K562 (cell line): ENCODE data around the gene SLC44A2. TPM values are rescaled to one million over a fixed set of nuclear protein-coding genes. Genes with fewer than 3 reads are reported as not detected.

Experiments used
- ATAC-seq: fragments of 200-7000 bp; cut with Tn5 transposase; 3 replicates; pipeline ENCODE4 v1.9.1; 2020; ENCODE audit warnings: moderate library complexity
- BruUV-seq: library from RNA; stranded (reverse); fragments of 400-500 nt; replicated peaks from 2 replicates; lab custom pipeline; 2021; lab: Mats Ljungman, UMichigan
- CTCF ChIA-PET: fragments of 300-600 bp; formaldehyde crosslinking; extraction: SDS; loops from one replicate; lab custom pipeline; 2021; ENCODE audit warnings: low intra/inter-chr PET ratio; lab: Yijun Ruan, JAX
- POLR2A ChIA-PET: fragments of 300-600, 350-650 bp; sonication (Branson Sonifier 250); formaldehyde crosslinking; extraction: SDS; loops from one replicate; lab custom pipeline; 2021; ENCODE audit warnings: antibody characterized with exemption, inconsistent platforms; lab: Yijun Ruan, JAX
- DNase-seq, 4 experiments: peaks; one replicate each; pipeline versions ENCODE4 v3.0.0 to v3.0.0-alpha.2; 2011 to 2018; ENCODE audit warnings: low spot score in 3 of 4, mixed read lengths in 3 of 4; ENCODE audit errors: extremely low read depth in 1 of 4
- FAIRE-seq: peaks from 2 replicates; lab custom pipeline; 2011; peaks lifted over from hg19 to GRCh38; lab: Jason Lieb, UNC
- H2AFZ ChIP-seq: 2 replicates; pipeline ENCODE4 v1.6.0; 2011; ENCODE audit warnings: low read depth, low read length, control low read depth, inconsistent platforms
- H3K27ac ChIP-seq: fragments of 200-600 bp; 3 replicates; pipeline ENCODE4 v1.8.0; 2011; ENCODE audit warnings: low read depth, mild to moderate bottlenecking, control low read depth, inconsistent platforms, low read length, moderate library complexity, mixed read lengths; ENCODE audit errors: extremely low read depth
- H3K27me3 ChIP-seq, 2 experiments: fragments of 300-600 bp in 1 of 2; 2 replicates in 1 of 2; 3 replicates in 1 of 2; pipeline versions ENCODE4 v1.6.0 to v1.8.0; 2011; ENCODE audit warnings: inconsistent platforms in 2 of 2, low read length in 2 of 2, mild to moderate bottlenecking in 1 of 2, mixed read lengths in 1 of 2, moderate library complexity in 1 of 2; ENCODE audit not compliant: control insufficient read depth in 2 of 2, insufficient read depth in 2 of 2
- H3K36me3 ChIP-seq: fragments of 300-600 bp; 3 replicates; pipeline ENCODE4 v1.8.0; 2011; ENCODE audit warnings: mild to moderate bottlenecking, low read length, inconsistent platforms; ENCODE audit not compliant: control insufficient read depth, insufficient read depth
- H3K4me1 ChIP-seq, 2 experiments: fragments of 200-600 bp in 1 of 2; replicated peaks in 1 of 2; 2 replicates in 1 of 2; 3 replicates in 1 of 2; pipeline versions ENCODE4 v1.5.1 to v1.8.0; 2011; ENCODE audit warnings: inconsistent platforms in 2 of 2, low read length in 2 of 2, mild to moderate bottlenecking in 1 of 2, mixed read lengths in 1 of 2, moderate library complexity in 1 of 2; ENCODE audit not compliant: control insufficient read depth in 2 of 2, insufficient read depth in 2 of 2
- H3K4me2 ChIP-seq: 2 replicates; pipeline ENCODE4 v1.6.1; 2011; ENCODE audit warnings: low read length, control low read depth, inconsistent platforms, mixed read lengths; ENCODE audit not compliant: insufficient read depth
- H3K4me3 ChIP-seq: fragments of 200-600 bp; sonication (generic), shearing (Covaris generic); 2 replicates; pipeline ENCODE4 v1.5.1; 2016; ENCODE audit warnings: control low read depth, inconsistent platforms
- H3K79me2 ChIP-seq: fragments of 200-600 bp; 3 replicates; pipeline ENCODE4 v1.8.0; 2011; ENCODE audit warnings: low read length, inconsistent platforms; ENCODE audit not compliant: control insufficient read depth, insufficient read depth
- H3K9ac ChIP-seq, 2 experiments: 2 replicates each; pipeline versions ENCODE4 v1.6.0 to v1.6.1; 2011; ENCODE audit warnings: low read depth in 2 of 2, low read length in 2 of 2, control low read depth in 1 of 2, inconsistent platforms in 1 of 2, mild to moderate bottlenecking in 1 of 2, mixed read lengths in 1 of 2; ENCODE audit not compliant: insufficient read depth in 1 of 2
- H3K9me1 ChIP-seq: one replicate; pipeline ENCODE4 v1.6.0; 2011; ENCODE audit warnings: inconsistent platforms, mild to moderate bottlenecking, low read length, moderate library complexity; ENCODE audit not compliant: control insufficient read depth, insufficient read depth
- H3K9me3 ChIP-seq: replicated peaks from 2 replicates; pipeline ENCODE4 v1.5.1; 2011; ENCODE audit warnings: low read depth, low read length, inconsistent platforms; ENCODE audit not compliant: control insufficient read depth, insufficient read depth
- H4K20me1 ChIP-seq: replicated peaks from 2 replicates; pipeline ENCODE4 v1.6.1; 2011; ENCODE audit warnings: low read length, inconsistent platforms, mixed read lengths; ENCODE audit not compliant: control insufficient read depth, insufficient read depth
- DMBX1 ChIP-seq: fragments of 250-450 bp; sonication (Bioruptor Pico); IDR thresholded peaks from 2 replicates; pipeline ENCODE4 v1.8.0; 2022; ENCODE audit warnings: inconsistent platforms, mild to moderate bottlenecking, moderate library complexity, borderline replicate concordance
- SLC30A9 ChIP-seq: fragments of 250-450 bp; sonication (Bioruptor Pico); IDR thresholded peaks from 2 replicates; pipeline ENCODE4 v1.8.0; 2022; ENCODE audit warnings: mild to moderate bottlenecking, moderate library complexity
- ZNF507 ChIP-seq: conservative IDR thresholded peaks from 2 replicates; pipeline ENCODE4 v1.6.1; 2017; ENCODE audit warnings: missing genetic modification characterization, missing compliant biosample characterization
- ZSCAN32 ChIP-seq: fragments of 450-650 bp; formaldehyde crosslinking; IDR thresholded peaks from 2 replicates; pipeline ENCODE4 v1.4.0; 2020; ENCODE audit warnings: mild to moderate bottlenecking, moderate library complexity
- WGBS: fragments of 100-300 bp; shearing (Covaris generic); methylation state at CpG from one replicate; pipeline ENCODE4 v1.1.6; 2016; ENCODE audit warnings: low coverage, mixed read lengths; ENCODE audit not compliant: insufficient coverage; ENCODE audit errors: missing lambda C conversion rate; 5-methylcytosine and 5-hydroxymethylcytosine counted together
- in situ Hi-C: fragments of 300-500 bp; cut with MboI; formaldehyde crosslinking; loops from 4 replicates; pipeline ENCODE4 v1.15.0; 2018; ENCODE audit warnings: inconsistent platforms, mixed read lengths
- intact Hi-C: fragments of 100-400 bp; cut with micrococcal nuclease; formaldehyde crosslinking; loops from 2 replicates; pipeline ENCODE4 v1.14.2; 2022
- polyA plus RNA-seq, 8 experiments: library from polyadenylated mRNA; depleted of rRNA in 4 of 8; stranded (reverse) in 5 of 8; unstranded in 3 of 8; fragments of >200 nt; fragmentation: Nextera tagmentation in 2 of 8; fragmentation: Illumina TruSeq in 1 of 8; extraction: Ambion mirVana in 2 of 8; extraction: Trizol in 1 of 8; gene quantifications; 2 replicates each; pipeline versions ENCODE4 v1.2.1 to v1.2.3, GENCODE V29; 2011 to 2014; ENCODE audit warnings: inconsistent platforms in 1 of 8, missing spikeins in 1 of 8
- total RNA-seq, 7 experiments: library from RNA; depleted of rRNA in 6 of 7; stranded (reverse); fragments of >200 nt in 6 of 7; fragmentation: Illumina TruSeq in 2 of 7; extraction: Trizol in 2 of 7; gene quantifications; 2 replicates each; pipeline versions ENCODE4 v1.2.1 to v1.2.3, GENCODE V29; 2011 to 2021; ENCODE audit warnings: low replicate concordance in 1 of 7
- TF ChIP-seq, protein P1 (sequence below): fragments of 450-650 bp; IDR thresholded peaks from 2 replicates; pipeline ENCODE4 v1.6.1; 2016; ENCODE audit warnings: mild to moderate bottlenecking
- TF ChIP-seq, protein P2 (sequence below): fragments of 250-450 bp; sonication (Bioruptor Pico); IDR thresholded peaks from 2 replicates; pipeline ENCODE4 v1.4.0; 2020; ENCODE audit warnings: mild to moderate bottlenecking, moderate library complexity

SLC44A2 gene
- total and polyA plus RNA-seq, 9 of the 15 experiments (the other 6 are each of a cell fraction or from before 2014, with no cell fraction given) = 1.1 to 34.2 (median 8.1) TPM

DNA sequence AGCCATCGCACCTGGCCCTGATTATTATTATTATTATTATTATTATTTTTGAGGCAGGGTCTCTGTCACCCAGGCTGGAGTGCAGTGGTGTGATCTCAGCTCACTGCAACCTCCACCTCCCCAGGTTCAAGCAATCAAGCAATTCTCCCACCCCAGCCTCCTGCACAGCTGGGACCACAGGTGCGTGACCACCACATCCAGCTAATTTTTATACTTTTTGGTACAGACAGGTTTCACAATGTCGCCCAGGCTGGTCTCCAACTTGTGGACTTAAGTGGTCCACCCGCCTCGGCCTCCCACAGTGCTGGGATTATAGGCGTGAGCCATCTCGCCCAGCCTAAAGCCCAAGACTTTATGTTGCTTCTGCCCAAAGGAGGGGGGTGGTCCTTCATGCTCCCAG lies 32.2 kb upstream of the SLC44A2 start:
- Histone ChIP-seq H3K36me3 (no peaks in the 10 kb centered on the region), H3K27ac (no peak overlapping the region), H3K9me3 (no peaks in the 10 kb centered on the region), H3K9me1 (no peaks in the 10 kb centered on the region), H3K4me3 (no peak overlapping the region), H3K4me1 (peaks cover 0 to 3% of the 10 kb centered on the region in 2 experiments; a peak in 1 of 5 replicates), H4K20me1 (no peaks in the 10 kb centered on the region), H3K4me2 (no peak overlapping the region), H3K9ac (no peak overlapping the region; a peak in 1 of 4 replicates), H3K27me3 (peaks cover 3 to 4% of the 10 kb centered on the region in 2 experiments; a peak in 4 of 5 replicates), H3K79me2 (no peaks in the 10 kb centered on the region), H2AFZ (no peak overlapping the region)
- POLR2A ChIA-PET = no interaction called here
- CTCF ChIA-PET = no interaction called here
- no TSS peak for BruUV-seq
- FAIRE-seq = no peak
- TF ChIP-seq ZNF507 (no peak), DMBX1 (CRISPR knock-in tag) (no peak), SLC30A9 (no peak), ZSCAN32 (CRISPR knock-in tag) (no peak)
- TF ChIP-seq, protein P1, sequence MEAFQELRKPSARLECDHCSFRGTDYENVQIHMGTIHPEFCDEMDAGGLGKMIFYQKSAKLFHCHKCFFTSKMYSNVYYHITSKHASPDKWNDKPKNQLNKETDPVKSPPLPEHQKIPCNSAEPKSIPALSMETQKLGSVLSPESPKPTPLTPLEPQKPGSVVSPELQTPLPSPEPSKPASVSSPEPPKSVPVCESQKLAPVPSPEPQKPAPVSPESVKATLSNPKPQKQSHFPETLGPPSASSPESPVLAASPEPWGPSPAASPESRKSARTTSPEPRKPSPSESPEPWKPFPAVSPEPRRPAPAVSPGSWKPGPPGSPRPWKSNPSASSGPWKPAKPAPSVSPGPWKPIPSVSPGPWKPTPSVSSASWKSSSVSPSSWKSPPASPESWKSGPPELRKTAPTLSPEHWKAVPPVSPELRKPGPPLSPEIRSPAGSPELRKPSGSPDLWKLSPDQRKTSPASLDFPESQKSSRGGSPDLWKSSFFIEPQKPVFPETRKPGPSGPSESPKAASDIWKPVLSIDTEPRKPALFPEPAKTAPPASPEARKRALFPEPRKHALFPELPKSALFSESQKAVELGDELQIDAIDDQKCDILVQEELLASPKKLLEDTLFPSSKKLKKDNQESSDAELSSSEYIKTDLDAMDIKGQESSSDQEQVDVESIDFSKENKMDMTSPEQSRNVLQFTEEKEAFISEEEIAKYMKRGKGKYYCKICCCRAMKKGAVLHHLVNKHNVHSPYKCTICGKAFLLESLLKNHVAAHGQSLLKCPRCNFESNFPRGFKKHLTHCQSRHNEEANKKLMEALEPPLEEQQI = no peak
- TF ChIP-seq, protein P2, sequence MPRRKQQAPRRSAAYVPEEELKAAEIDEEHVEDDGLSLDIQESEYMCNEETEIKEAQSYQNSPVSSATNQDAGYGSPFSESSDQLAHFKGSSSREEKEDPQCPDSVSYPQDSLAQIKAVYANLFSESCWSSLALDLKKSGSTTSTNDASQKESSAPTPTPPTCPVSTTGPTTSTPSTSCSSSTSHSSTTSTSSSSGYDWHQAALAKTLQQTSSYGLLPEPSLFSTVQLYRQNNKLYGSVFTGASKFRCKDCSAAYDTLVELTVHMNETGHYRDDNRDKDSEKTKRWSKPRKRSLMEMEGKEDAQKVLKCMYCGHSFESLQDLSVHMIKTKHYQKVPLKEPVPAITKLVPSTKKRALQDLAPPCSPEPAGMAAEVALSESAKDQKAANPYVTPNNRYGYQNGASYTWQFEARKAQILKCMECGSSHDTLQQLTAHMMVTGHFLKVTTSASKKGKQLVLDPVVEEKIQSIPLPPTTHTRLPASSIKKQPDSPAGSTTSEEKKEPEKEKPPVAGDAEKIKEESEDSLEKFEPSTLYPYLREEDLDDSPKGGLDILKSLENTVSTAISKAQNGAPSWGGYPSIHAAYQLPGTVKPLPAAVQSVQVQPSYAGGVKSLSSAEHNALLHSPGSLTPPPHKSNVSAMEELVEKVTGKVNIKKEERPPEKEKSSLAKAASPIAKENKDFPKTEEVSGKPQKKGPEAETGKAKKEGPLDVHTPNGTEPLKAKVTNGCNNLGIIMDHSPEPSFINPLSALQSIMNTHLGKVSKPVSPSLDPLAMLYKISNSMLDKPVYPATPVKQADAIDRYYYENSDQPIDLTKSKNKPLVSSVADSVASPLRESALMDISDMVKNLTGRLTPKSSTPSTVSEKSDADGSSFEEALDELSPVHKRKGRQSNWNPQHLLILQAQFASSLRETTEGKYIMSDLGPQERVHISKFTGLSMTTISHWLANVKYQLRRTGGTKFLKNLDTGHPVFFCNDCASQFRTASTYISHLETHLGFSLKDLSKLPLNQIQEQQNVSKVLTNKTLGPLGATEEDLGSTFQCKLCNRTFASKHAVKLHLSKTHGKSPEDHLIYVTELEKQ = no peak
- intact Hi-C loops (no loop called here), in situ Hi-C loops (no loop called here)
- WGBS = 43% methylated on average over 7 of the region's 7 CpGs
- no peak for DNase-seq
- ATAC-seq = no peak
